HepG2 (cell line): ENCODE results near the gene DNAAF1. TPM values are rescaled to one million over a fixed set of nuclear protein-coding genes. Genes with fewer than 3 reads are reported as not detected.

Experiments
- ATAC-seq: fragments of 200-7000 bp; cut with Tn5 transposase; 3 replicates; pipeline ENCODE4 v1.9.1; 2020; ENCODE audit warnings: mild to moderate bottlenecking, moderate library complexity
- BruUV-seq: library from RNA; stranded (reverse); fragments of 400-500 nt; replicated peaks from 2 replicates; lab custom pipeline; 2021; lab: Mats Ljungman, UMichigan
- CTCF ChIA-PET: fragments of 300-600 bp; formaldehyde crosslinking; extraction: SDS; loops from one replicate; lab custom pipeline; 2021; ENCODE audit warnings: low total read pairs, inconsistent platforms, low intra/inter-chr PET ratio; lab: Yijun Ruan, JAX
- POLR2A ChIA-PET: fragments of 350-600 bp; sonication (Branson Sonifier 250); formaldehyde crosslinking; loops from one replicate; lab custom pipeline; 2020; ENCODE audit warnings: antibody characterized with exemption, inconsistent platforms; lab: Yijun Ruan, JAX
- DNase-seq: peaks from one replicate; pipeline ENCODE4 v3.0.0-alpha.2; 2015; ENCODE audit warnings: low spot score
- FAIRE-seq: peaks from 3 replicates; lab custom pipeline; 2011; peaks lifted over from hg19 to GRCh38; lab: Jason Lieb, UNC
- H2AFZ ChIP-seq: one replicate; pipeline ENCODE4 v1.6.1; 2011; ENCODE audit warnings: low read length, inconsistent platforms
- H3K27ac ChIP-seq: fragments of 300-600 bp; 3 replicates; pipeline ENCODE4 v1.8.0; 2011; ENCODE audit warnings: mixed run types, mild to moderate bottlenecking, mixed read lengths, low read length, inconsistent platforms; ENCODE audit not compliant: insufficient read depth; ENCODE audit errors: extremely low read length
- H3K27me3 ChIP-seq, 2 experiments: fragments of 200-600 bp in 1 of 2; 2 replicates in 1 of 2; 3 replicates in 1 of 2; pipeline versions ENCODE4 v1.6.0 to v1.8.0; 2011; ENCODE audit warnings: low read length in 2 of 2, mild to moderate bottlenecking in 2 of 2, moderate library complexity in 2 of 2, inconsistent platforms in 1 of 2; ENCODE audit not compliant: insufficient read depth in 2 of 2, control insufficient read depth in 1 of 2
- H3K36me3 ChIP-seq, 2 experiments: fragments of 200-600 bp in 1 of 2; replicated peaks in 1 of 2; 2 replicates in 1 of 2; 3 replicates in 1 of 2; pipeline versions ENCODE4 v1.5.1 to v1.8.0; 2011; ENCODE audit warnings: low read length in 2 of 2, inconsistent platforms in 1 of 2; ENCODE audit not compliant: insufficient read depth in 2 of 2, control insufficient read depth in 1 of 2
- H3K4me1 ChIP-seq: 2 replicates; pipeline ENCODE4 v1.5.1; 2012; ENCODE audit warnings: low read length, inconsistent platforms; ENCODE audit not compliant: insufficient read depth
- H3K4me2 ChIP-seq: 2 replicates; pipeline ENCODE4 v1.6.0; 2011; ENCODE audit warnings: low read depth, low read length, inconsistent platforms
- H3K4me3 ChIP-seq, 3 experiments: fragments of 200-600 bp in 1 of 3; sonication (generic), shearing (Covaris generic) in 1 of 3; replicated peaks in 1 of 3; 2 replicates each; pipeline ENCODE4 v1.5.1; 2011 to 2016; ENCODE audit warnings: low read length in 3 of 3, inconsistent platforms in 2 of 3, low read depth in 2 of 3, mild to moderate bottlenecking in 2 of 3, control low read depth in 1 of 3, mixed read lengths in 1 of 3; ENCODE audit not compliant: insufficient read depth in 1 of 3
- H3K79me2 ChIP-seq: one replicate; pipeline ENCODE4 v1.6.1; 2011; ENCODE audit warnings: low read length, inconsistent platforms; ENCODE audit not compliant: insufficient read depth
- H3K9ac ChIP-seq: 2 replicates; pipeline ENCODE4 v1.6.0; 2011; ENCODE audit warnings: mild to moderate bottlenecking, low read depth, low read length, inconsistent platforms; ENCODE audit not compliant: insufficient read depth
- H3K9me3 ChIP-seq: 2 replicates; pipeline ENCODE4 v1.5.1; 2012; ENCODE audit warnings: mild to moderate bottlenecking, low read length
- H4K20me1 ChIP-seq: 2 replicates; pipeline ENCODE4 v1.6.0; 2011; ENCODE audit warnings: inconsistent platforms, mild to moderate bottlenecking, low read length, moderate library complexity; ENCODE audit not compliant: insufficient read depth
- ASH2L ChIP-seq: fragments of 300-600, 200-600 bp; sonication (generic); IDR thresholded peaks from 2 replicates; pipeline ENCODE4 v1.7.0; 2017; ENCODE audit warnings: low read depth, mild to moderate bottlenecking, moderate library complexity, mixed read lengths, low read length; ENCODE audit not compliant: insufficient read length
- CHD4 ChIP-seq: fragments of 200-600 bp; sonication (generic); IDR thresholded peaks from 2 replicates; pipeline ENCODE4 v1.7.0; 2017; ENCODE audit warnings: mild to moderate bottlenecking, low read length, borderline replicate concordance
- ELF4 ChIP-seq: sonication (generic); formaldehyde crosslinking; IDR thresholded peaks from 2 replicates; pipeline ENCODE4 v1.5.0; 2020; ENCODE audit warnings: missing genetic modification reagents, mild to moderate bottlenecking, moderate library complexity, borderline replicate concordance
- JUN ChIP-seq: sonication (generic); formaldehyde crosslinking; IDR thresholded peaks from 2 replicates; pipeline ENCODE4 v1.4.0; 2020; ENCODE audit warnings: mild to moderate bottlenecking, missing genetic modification reagents
- KMT2A ChIP-seq: sonication (generic); formaldehyde crosslinking; IDR thresholded peaks from 2 replicates; pipeline ENCODE4 v1.4.0; 2020; ENCODE audit warnings: missing genetic modification reagents
- MTA1 ChIP-seq: sonication (generic); formaldehyde crosslinking; IDR thresholded peaks from 2 replicates; pipeline ENCODE4 v1.4.0; 2020; ENCODE audit warnings: missing genetic modification reagents, mild to moderate bottlenecking, borderline replicate concordance
- PTBP1 ChIP-seq: fragments of 200-400 bp; formaldehyde crosslinking; IDR thresholded peaks from 2 replicates; pipeline ENCODE4 v1.6.1; 2018; ENCODE audit warnings: low read length, low read depth; ENCODE audit not compliant: poor library complexity, severe bottlenecking
- RFXAP ChIP-seq: sonication (generic); formaldehyde crosslinking; IDR thresholded peaks from 2 replicates; pipeline ENCODE4 v1.4.0; 2020; ENCODE audit warnings: missing genetic modification reagents, borderline replicate concordance
- SMC3 ChIP-seq: IDR thresholded peaks from 2 replicates; pipeline ENCODE4 v1.6.1; 2011; ENCODE audit warnings: low read length, improper control_type of control experiment
- XBP1 ChIP-seq: sonication (generic); formaldehyde crosslinking; IDR thresholded peaks from 2 replicates; pipeline ENCODE4 v1.5.0; 2020; ENCODE audit warnings: missing genetic modification reagents
- ZBTB42 ChIP-seq: sonication (generic); formaldehyde crosslinking; IDR thresholded peaks from 2 replicates; pipeline ENCODE4 v1.5.0; 2020; ENCODE audit warnings: mild to moderate bottlenecking, missing genetic modification reagents
- ZFP36L1 ChIP-seq: sonication (generic); formaldehyde crosslinking; IDR thresholded peaks from 2 replicates; pipeline ENCODE4 v1.8.0; 2022; ENCODE audit warnings: mild to moderate bottlenecking, missing genetic modification reagents, moderate library complexity
- ZNF605 ChIP-seq: sonication (generic); formaldehyde crosslinking; IDR thresholded peaks from 2 replicates; pipeline ENCODE4 v1.8.0; 2022; ENCODE audit warnings: mild to moderate bottlenecking, missing genetic modification reagents
- ZNF784 ChIP-seq: sonication (generic); formaldehyde crosslinking; IDR thresholded peaks from 2 replicates; pipeline ENCODE4 v1.5.1; 2020; ENCODE audit warnings: missing genetic modification reagents, mild to moderate bottlenecking, borderline replicate concordance
- ZSCAN31 ChIP-seq: sonication (generic); formaldehyde crosslinking; IDR thresholded peaks from 2 replicates; pipeline ENCODE4 v1.5.0; 2020; ENCODE audit warnings: low read depth, mild to moderate bottlenecking, missing genetic modification reagents
- ZSCAN9 ChIP-seq: IDR thresholded peaks from 2 replicates; pipeline ENCODE4 v1.6.1; 2016; ENCODE audit warnings: borderline replicate concordance
- WGBS: methylation state at CpG from one replicate; pipeline ENCODE4 v1.1.6; 2017; ENCODE audit warnings: low lambda C conversion rate; 5-methylcytosine and 5-hydroxymethylcytosine counted together
- in situ Hi-C: cut with HindIII; loops from 2 replicates; pipeline ENCODE4 v1.10.0; 2017; ENCODE audit warnings: low pct_unique_long_range_greater_than_20kb; ENCODE audit not compliant: extremely low pct_ligation_motif_present
- intact Hi-C: fragments of 100-400 bp; cut with micrococcal nuclease; formaldehyde crosslinking; loops from one replicate; pipeline ENCODE4 v1.10.0; 2022; ENCODE audit not compliant: unreplicated experiment
- polyA plus RNA-seq, 8 experiments: library from polyadenylated mRNA; depleted of rRNA in 3 of 8; stranded (reverse) in 7 of 8; unstranded in 1 of 8; fragments of >200 nt; fragmentation: Illumina TruSeq in 4 of 8; extraction: Trizol in 4 of 8; gene quantifications; 2 replicates each; pipeline versions ENCODE4 v1.2.1 to v1.2.3, GENCODE V29; 2011 to 2016; ENCODE audit warnings: low read depth in 4 of 8, missing spikeins in 1 of 8, mixed read lengths in 1 of 8; ENCODE audit not compliant: insufficient read depth in 1 of 8
- total RNA-seq, 5 experiments: library from RNA; depleted of rRNA; stranded (reverse); fragments of >200 nt; fragmentation: Illumina TruSeq; extraction: Trizol; gene quantifications; 2 replicates each; pipeline ENCODE4 v1.2.3, GENCODE V29; 2016; ENCODE audit warnings: low read depth in 1 of 5

Gene DNAAF1
- total and polyA plus RNA-seq, 2 of the 13 experiments (the other 11 are each of a cell fraction or from before 2014, with no cell fraction given): 0.04 TPM; not detected in 1

DNA sequence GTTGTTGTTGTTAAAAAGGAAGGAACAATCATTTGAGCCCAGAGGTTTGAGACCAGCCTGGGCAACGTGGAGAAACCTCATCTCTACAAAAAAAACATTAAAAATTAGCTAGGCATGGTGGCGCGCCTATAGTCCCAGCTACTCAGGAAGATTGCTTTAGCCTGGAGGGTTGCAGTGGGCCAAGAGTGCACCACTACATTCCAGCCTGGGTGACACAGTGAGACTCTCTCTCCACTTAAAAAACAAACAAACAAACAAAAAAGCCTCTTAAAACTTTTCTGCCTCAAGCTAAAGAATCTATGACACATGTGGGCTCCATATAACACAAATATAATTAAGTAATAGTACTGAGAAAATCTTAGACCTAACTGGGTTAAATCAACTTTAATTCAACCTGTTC, 40.9 kb upstream of the DNAAF1 start:
- Histone ChIP-seq H3K79me2 (peaks cover 66% of the 10 kb centered on the region), H3K9me3 (no peaks in the 10 kb centered on the region), H3K4me3 (no peak overlapping the region), H3K27ac (no peak overlapping the region), H3K36me3 (peaks cover 15 to 43% of the 10 kb centered on the region in 2 experiments), H3K27me3 (no peaks in the 10 kb centered on the region), H3K4me2 (no peak overlapping the region), H4K20me1 (peaks cover 7% of the 10 kb centered on the region; the same call in 1 of the 2 replicates), H3K9ac (no peak overlapping the region), H2AFZ (no peak overlapping the region), H3K4me1 (peaks cover 11% of the 10 kb centered on the region; the same call in 1 of the 2 replicates)
- FAIRE-seq: no peak
- no peak for TF ChIP-seq ASH2L
- TF ChIP-seq PTBP1: no peak
- TF ChIP-seq ZFP36L1 (CRISPR knock-in tag): no peak
- TF ChIP-seq ZBTB42: no peak
- no peak for TF ChIP-seq MTA1
- no peak for TF ChIP-seq ZNF605 (CRISPR knock-in tag)
- TF ChIP-seq ZSCAN9 (CRISPR knock-in tag): no peak
- TF ChIP-seq RFXAP: no peak
- no peak for TF ChIP-seq ZNF784 (CRISPR knock-in tag)
- TF ChIP-seq KMT2A (CRISPR knock-in tag): no peak
- TF ChIP-seq XBP1 (CRISPR knock-in tag): no peak
- TF ChIP-seq SMC3: no peak
- no peak for TF ChIP-seq CHD4
- no peak for TF ChIP-seq ZSCAN31 (CRISPR knock-in tag)
- no peak for TF ChIP-seq JUN
- no peak for TF ChIP-seq ELF4 (CRISPR knock-in tag)
- 94% methylated on average over 3 of the region's 3 CpGs for WGBS
- intact Hi-C loops (no loop called here), in situ Hi-C loops (no loop called here)
- DNase-seq: no peak
- CTCF ChIA-PET: no interaction called here
- ATAC-seq: no peak
- BruUV-seq: no TSS peak
- POLR2A ChIA-PET: interaction anchor here (1.1 to 4.7 kb wide), 3 partner anchors 12 to 35 kb away, joined by 3 to 16 read pairs (median 4); partner anchors contain the start of gene MBTPS1
